ENCODE results near the gene EEIG2.
A peak's percentile ranks its signal among the peaks of the same experiment; 100 is the strongest.

Gene EEIG2

GRCh38 chr1:108584428-108584856, 24.5 kb downstream of the EEIG2 start:
- DNase-seq (ENCODE audit: low read depth): no peak

DNA sequence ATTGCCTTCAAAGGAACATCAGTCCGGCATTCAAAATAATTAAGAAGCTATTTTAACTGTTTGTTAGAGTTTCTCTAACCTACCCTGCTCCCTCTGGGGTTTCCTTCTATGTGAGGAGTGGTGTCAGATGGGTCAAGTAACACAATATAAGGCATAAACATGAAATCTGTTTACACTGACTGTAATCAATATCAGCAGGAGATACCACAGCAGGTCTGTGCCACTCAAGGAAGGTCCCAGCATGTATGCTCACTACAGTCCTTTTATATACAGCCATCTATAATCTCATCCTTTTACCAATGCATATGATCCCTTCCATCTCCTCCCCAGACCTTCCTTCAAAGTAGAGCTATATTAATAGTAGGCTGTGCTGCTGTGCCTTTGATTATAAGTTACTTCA, 25.4 kb downstream of the EEIG2 start:
- DNase-seq (ENCODE audit: low read depth): no peak

DNA sequence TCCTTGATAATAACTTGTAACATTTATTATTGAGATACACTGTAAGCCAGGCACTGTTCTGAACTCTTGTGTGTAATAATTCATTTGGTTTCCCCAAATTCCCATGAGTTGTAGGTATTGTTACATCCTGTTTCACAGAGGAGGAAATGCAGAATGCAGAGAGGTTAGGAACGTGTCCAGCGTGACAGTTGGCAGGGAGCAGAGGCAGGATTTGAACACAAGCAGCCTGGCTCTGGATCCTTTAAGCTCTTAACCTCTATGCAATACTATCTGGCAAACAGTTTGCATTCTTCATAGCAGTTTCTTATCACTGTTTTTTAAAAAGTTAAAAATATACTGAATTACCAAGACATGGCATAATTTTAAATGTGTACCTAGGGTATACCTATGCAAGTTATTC, 30.5 kb downstream of the EEIG2 start:
- DNase-seq (ENCODE audit: low read depth): peak; percentile 57

DNA sequence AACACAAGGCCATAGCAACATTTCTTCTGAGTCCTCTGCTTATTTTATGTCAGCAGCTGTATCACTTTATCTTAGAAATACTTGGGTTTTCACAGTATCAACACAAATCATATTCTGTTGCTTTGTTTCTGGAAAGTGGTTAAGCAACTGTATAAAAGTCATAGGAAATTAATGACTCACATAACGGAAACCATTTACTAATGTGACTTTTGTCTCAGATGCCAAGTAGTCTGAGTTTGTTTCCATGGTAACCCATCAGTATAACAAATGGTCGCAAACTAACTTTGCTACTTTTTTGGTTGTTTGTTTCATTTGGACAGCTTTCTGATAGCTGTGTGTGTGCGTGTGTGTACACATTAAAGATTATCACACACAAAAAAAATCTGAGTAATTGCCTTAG, 31.1 kb downstream of the EEIG2 start:
- DNase-seq (ENCODE audit: low read depth): peak; percentile 95

GRCh38 chr1:108591466-108591865, 31.6 kb downstream of the EEIG2 start:
- no peak for DNase-seq (ENCODE audit: low read depth)

- DNase-seq (ENCODE audit: low read depth): peak; percentile 68
Measured at GRCh38 chr1:108592030-108592759, 32.3 kb downstream of the EEIG2 start.

- DNase-seq (ENCODE audit: low read depth): no peak
Measured at GRCh38 chr1:108593448-108593847, 33.5 kb downstream of the EEIG2 start.

- DNase-seq (ENCODE audit: low read depth): peak; percentile 37
Measured at GRCh38 chr1:108595507-108595906, 35.6 kb downstream of the EEIG2 start.

- no peak for DNase-seq (ENCODE audit: low read depth)
Measured at GRCh38 chr1:108597041-108597440, 37.1 kb downstream of the EEIG2 start.

- peak; percentile 28 for DNase-seq (ENCODE audit: low read depth)
Measured at GRCh38 chr1:108598340-108598739, 38.4 kb downstream of the EEIG2 start.

- DNase-seq (ENCODE audit: low read depth): no peak
Measured at GRCh38 chr1:108600504-108600903, 40.6 kb downstream of the EEIG2 start.

DNA sequence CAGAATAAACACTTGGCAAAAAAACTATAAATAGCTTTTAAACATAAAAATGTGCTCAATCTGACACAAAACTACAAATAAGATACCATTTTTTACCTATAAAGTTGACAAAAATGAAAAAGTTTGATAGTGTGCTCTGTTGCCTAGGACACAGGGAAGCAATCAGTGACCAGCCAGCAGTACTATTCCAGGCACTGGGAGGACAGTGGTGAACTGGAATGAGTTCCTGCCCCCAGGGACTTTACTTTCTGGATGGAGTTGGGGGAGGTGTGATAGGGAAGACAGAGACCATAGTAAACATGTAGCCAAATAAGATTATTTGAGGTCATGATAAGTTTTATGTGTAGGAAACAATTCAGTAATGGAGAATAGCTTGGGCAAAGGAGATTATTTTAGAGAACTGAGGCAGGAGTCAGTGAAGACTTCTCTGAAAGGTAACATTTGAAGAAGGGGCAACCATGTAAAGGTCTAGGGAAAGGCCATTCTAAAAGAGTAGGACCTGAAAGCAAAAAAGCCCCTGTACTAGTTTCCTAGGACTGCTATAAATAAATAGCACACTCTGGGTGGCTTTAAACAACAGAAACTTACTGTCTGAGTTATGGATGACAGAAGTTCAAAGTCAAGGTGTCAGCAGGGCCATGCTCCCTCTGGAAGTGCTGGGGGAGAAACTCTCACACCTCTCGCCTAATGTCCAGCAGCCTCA, 42.0 kb downstream of the EEIG2 start:
- DNase-seq (ENCODE audit: low read depth): no peak

DNA sequence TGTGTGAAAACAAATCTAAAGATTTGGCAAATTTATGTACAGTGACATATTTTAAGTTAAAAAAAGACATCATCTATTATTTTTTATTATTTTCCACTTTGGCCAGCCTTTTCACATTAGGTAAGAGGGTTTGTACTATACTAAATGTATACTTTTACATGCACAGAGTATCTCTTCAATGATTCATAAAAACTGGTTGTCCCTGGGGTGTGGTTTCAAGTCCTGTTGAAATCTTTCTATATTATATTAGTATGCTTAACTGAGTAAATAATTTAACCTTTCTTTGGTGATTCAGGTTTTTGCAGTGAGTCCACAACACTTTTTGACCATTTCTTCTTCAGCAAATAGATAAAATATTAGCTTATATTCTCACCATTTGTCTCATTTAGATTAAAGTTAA, 45.7 kb downstream of the EEIG2 start:
- DNase-seq (ENCODE audit: low read depth): no peak

GRCh38 chr1:108606478-108606877, 46.6 kb downstream of the EEIG2 start:
- no peak for DNase-seq (ENCODE audit: low read depth)

DNA sequence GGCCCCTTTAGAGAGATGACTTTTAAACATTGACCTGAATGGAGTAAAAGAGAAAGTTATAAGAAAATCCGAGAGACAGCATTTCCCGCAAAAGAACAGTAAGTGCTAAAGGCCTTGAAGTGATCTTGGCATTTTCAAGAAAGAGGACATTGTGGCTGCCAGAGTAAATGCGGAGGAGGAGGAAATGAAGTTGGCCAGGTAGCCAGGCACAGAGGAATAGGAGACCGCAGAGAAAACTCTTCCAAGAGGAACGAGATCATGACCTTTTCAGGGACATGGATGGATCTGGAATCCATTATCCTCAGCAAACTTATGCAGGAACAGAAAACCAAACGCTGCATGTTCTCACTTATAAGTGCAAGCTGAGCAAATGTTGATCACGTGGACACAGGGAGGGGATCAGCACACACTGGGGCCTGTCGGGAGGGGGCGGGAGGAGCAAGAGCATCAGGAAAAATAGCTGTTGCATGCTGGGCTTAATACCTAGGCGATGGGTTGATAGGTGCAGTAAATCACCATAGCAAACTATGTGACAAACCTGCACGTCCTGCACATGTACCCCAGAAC, 49.7 kb downstream of the EEIG2 start:
- DNase-seq (ENCODE audit: low read depth): peak; percentile 7

Data from iris pigment epithelial cell (primary cell).